Caco-2 (cell line): ENCODE measurements around the gene MYF5. TPM values are rescaled to one million over a fixed set of nuclear protein-coding genes. Genes with fewer than 3 reads are reported as not detected.

Experiments used
- BruUV-seq: library from RNA; stranded (reverse); fragments of 400-500 nt; replicated peaks from 2 replicates; lab custom pipeline; 2021; lab: Mats Ljungman, UMichigan
- CTCF ChIA-PET: fragments of 300-600 bp; sonication (Branson Sonifier 250); formaldehyde crosslinking; loops from one replicate; lab custom pipeline; 2022; ENCODE audit warnings: antibody characterized with exemption; lab: Charles Lee
- POLR2A ChIA-PET: fragments of 300-600 bp; sonication (Branson Sonifier 250); formaldehyde crosslinking; loops from one replicate; lab custom pipeline; 2022; ENCODE audit warnings: antibody characterized with exemption; lab: Charles Lee
- DNase-seq, 2 experiments: peaks; one replicate each; pipeline versions ENCODE4 v3.0.0 to v3.0.0-alpha.2; 2020 to 2022
- H3K27me3 ChIP-seq: replicated peaks from 2 replicates; pipeline ENCODE4 v1.6.0; 2011; ENCODE audit warnings: low read length; ENCODE audit not compliant: control insufficient read depth, insufficient read depth
- H3K36me3 ChIP-seq: 2 replicates; pipeline ENCODE4 v1.5.1; 2011; ENCODE audit warnings: low read length; ENCODE audit not compliant: control insufficient read depth, insufficient read depth
- H3K4me1 ChIP-seq: fragments of 250-450 bp; sonication (Bioruptor Pico); 2 replicates; pipeline ENCODE4 v1.5.1; 2020; ENCODE audit warnings: mild to moderate bottlenecking
- H3K4me3 ChIP-seq: 2 replicates; pipeline ENCODE4 v1.5.1; 2011; ENCODE audit warnings: low read depth, mild to moderate bottlenecking, control low read depth, low read length
- H3K9me3 ChIP-seq: fragments of 250-450 bp; sonication (Bioruptor Pico); 2 replicates; pipeline ENCODE4 v1.5.1; 2020; ENCODE audit warnings: mild to moderate bottlenecking, moderate library complexity
- H3K27ac Mint-ChIP-seq: one replicate; pipeline ENCODE4 v1.8.0; 2022; ENCODE audit warnings: mixed read lengths; ENCODE audit not compliant: unreplicated experiment
- H3K27me3 Mint-ChIP-seq: one replicate; pipeline ENCODE4 v1.8.0; 2022; ENCODE audit warnings: mixed read lengths; ENCODE audit not compliant: insufficient read depth, unreplicated experiment
- H3K36me3 Mint-ChIP-seq: one replicate; pipeline ENCODE4 v1.8.0; 2022; ENCODE audit warnings: mild to moderate bottlenecking, mixed read lengths; ENCODE audit not compliant: insufficient read depth, unreplicated experiment
- H3K4me1 Mint-ChIP-seq: one replicate; pipeline ENCODE4 v1.8.0; 2022; ENCODE audit warnings: low read depth, mixed read lengths; ENCODE audit not compliant: unreplicated experiment
- H3K4me3 Mint-ChIP-seq: one replicate; pipeline ENCODE4 v1.8.0; 2022; ENCODE audit warnings: mild to moderate bottlenecking, moderate library complexity, mixed read lengths; ENCODE audit not compliant: unreplicated experiment
- H3K9me3 Mint-ChIP-seq: one replicate; pipeline ENCODE4 v1.8.0; 2022; ENCODE audit warnings: mixed read lengths; ENCODE audit not compliant: unreplicated experiment
- intact Hi-C: fragments of 100-400 bp; cut with micrococcal nuclease; formaldehyde crosslinking; loops from one replicate; pipeline ENCODE4 v1.10.0; 2022; ENCODE audit not compliant: unreplicated experiment
- total RNA-seq: library from RNA; stranded (reverse); gene quantifications from 2 replicates; pipeline ENCODE4 v1.2.3, GENCODE V29; 2022
- TF ChIP-seq, protein P1 (sequence below), 2 experiments: fragments of 200-600 bp in 1 of 2; IDR thresholded peaks; 1 replicate in 1 of 2; 2 replicates in 1 of 2; pipeline versions ENCODE4 v1.5.1 to v1.8.0; 2011 to 2022; ENCODE audit warnings: antibody characterized with exemption in 1 of 2, control low read depth in 1 of 2, inconsistent platforms in 1 of 2, low read depth in 1 of 2, low read length in 1 of 2, mild to moderate bottlenecking in 1 of 2, moderate library complexity in 1 of 2; ENCODE audit not compliant: insufficient read depth in 1 of 2, severe bottlenecking in 1 of 2, unreplicated experiment in 1 of 2

MYF5 gene
- total RNA-seq, 1 experiment from 2014 or later: not detected

GRCh38 chr12:80749456-80749855 is 32.7 kb downstream of the MYF5 start:
- no peaks in the 10 kb centered on the region for H3K4me1 ChIP-seq
- POLR2A ChIA-PET: no interaction called here
- no peak overlapping the region for H3K27ac Mint-ChIP-seq
- H3K9me3 Mint-ChIP-seq: no peaks in the 10 kb centered on the region
- no peaks in the 10 kb centered on the region for H3K36me3 ChIP-seq
- TF ChIP-seq, protein P1, sequence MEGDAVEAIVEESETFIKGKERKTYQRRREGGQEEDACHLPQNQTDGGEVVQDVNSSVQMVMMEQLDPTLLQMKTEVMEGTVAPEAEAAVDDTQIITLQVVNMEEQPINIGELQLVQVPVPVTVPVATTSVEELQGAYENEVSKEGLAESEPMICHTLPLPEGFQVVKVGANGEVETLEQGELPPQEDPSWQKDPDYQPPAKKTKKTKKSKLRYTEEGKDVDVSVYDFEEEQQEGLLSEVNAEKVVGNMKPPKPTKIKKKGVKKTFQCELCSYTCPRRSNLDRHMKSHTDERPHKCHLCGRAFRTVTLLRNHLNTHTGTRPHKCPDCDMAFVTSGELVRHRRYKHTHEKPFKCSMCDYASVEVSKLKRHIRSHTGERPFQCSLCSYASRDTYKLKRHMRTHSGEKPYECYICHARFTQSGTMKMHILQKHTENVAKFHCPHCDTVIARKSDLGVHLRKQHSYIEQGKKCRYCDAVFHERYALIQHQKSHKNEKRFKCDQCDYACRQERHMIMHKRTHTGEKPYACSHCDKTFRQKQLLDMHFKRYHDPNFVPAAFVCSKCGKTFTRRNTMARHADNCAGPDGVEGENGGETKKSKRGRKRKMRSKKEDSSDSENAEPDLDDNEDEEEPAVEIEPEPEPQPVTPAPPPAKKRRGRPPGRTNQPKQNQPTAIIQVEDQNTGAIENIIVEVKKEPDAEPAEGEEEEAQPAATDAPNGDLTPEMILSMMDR (IDR thresholded peaks at IDR 0.05; ENCODE audit: insufficient read depth in 1 of 2, low read depth in 1 of 2, low read length in 1 of 2, severe bottlenecking in 1 of 2, unreplicated experiment in 1 of 2): no peak
- H3K4me1 Mint-ChIP-seq: no peaks in the 10 kb centered on the region
- H3K36me3 Mint-ChIP-seq: no peaks in the 10 kb centered on the region
- DNase-seq: no peak
- H3K9me3 ChIP-seq: no peaks in the 10 kb centered on the region
- no peak overlapping the region for H3K4me3 Mint-ChIP-seq
- no TSS peak for BruUV-seq
- intact Hi-C loops: no loop called here
- H3K27me3 ChIP-seq: no peaks in the 10 kb centered on the region
- CTCF ChIA-PET: no interaction called here
- H3K27me3 Mint-ChIP-seq: peaks cover 2% of the 10 kb centered on the region
- no peak overlapping the region for H3K4me3 ChIP-seq

DNA sequence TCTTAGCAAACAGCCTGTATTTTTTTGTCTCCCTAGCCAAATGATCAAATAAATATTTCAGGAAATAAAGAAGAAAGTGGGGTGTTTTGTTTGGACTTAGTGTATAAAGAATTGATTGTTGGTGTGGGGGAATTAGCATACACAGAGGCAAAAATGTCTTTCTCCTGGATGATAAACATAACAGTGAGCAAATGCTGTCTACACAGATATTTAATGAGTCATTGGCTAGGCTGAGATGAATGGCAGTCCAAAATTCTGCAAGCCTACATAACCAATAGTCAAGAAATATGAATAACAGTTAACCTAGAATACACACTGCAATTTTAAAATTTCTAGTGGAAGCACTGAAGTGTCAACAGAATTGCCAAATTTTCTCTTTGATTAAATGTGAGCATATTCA is 35.8 kb downstream of the MYF5 start:
- H3K9me3 ChIP-seq: no peaks in the 10 kb centered on the region
- Mint-ChIP-seq H3K36me3 (no peaks in the 10 kb centered on the region), H3K27me3 (peaks cover 2% of the 10 kb centered on the region), H3K9me3 (no peaks in the 10 kb centered on the region), H3K4me1 (no peaks in the 10 kb centered on the region), H3K27ac (no peak overlapping the region), H3K4me3 (no peak overlapping the region)
- no peaks in the 10 kb centered on the region for H3K27me3 ChIP-seq
- H3K4me3 ChIP-seq: no peak overlapping the region
- no peaks in the 10 kb centered on the region for H3K36me3 ChIP-seq
- no peak for DNase-seq
- TF ChIP-seq, protein P1 (IDR thresholded peaks at IDR 0.05; ENCODE audit: insufficient read depth in 1 of 2, low read depth in 1 of 2, low read length in 1 of 2, severe bottlenecking in 1 of 2, unreplicated experiment in 1 of 2): no peak
- no peaks in the 10 kb centered on the region for H3K4me1 ChIP-seq
- POLR2A ChIA-PET: no interaction called here
- intact Hi-C loops: no loop called here
- CTCF ChIA-PET: no interaction called here
- BruUV-seq: no TSS peak

DNA sequence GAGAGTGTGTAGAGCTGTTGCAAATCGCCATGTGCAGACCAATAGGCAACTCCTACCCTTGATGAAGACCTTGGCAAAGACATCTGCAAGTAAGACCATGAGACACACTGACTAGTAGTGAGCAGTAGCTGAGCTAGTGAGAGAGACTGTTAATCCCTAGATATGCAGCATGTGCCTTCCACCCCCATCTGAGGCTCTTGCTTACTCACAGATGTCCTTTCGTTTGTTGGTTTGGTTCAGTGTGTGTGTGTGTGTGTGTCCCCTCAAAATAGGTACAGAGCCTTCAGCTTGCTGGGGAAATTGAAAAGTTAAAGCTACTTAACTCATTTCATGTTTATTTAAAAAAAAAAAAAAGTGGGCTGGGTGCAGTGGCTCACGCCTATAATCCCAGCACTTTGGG is 37.6 kb downstream of the MYF5 start:
- no peak overlapping the region for H3K4me3 ChIP-seq
- Mint-ChIP-seq H3K4me3 (no peak overlapping the region), H3K4me1 (no peaks in the 10 kb centered on the region), H3K27ac (no peak overlapping the region), H3K9me3 (no peaks in the 10 kb centered on the region), H3K27me3 (peaks cover 5% of the 10 kb centered on the region), H3K36me3 (no peaks in the 10 kb centered on the region)
- no peaks in the 10 kb centered on the region; the same call in 1 of the 2 replicates for H3K9me3 ChIP-seq
- ChIA-PET CTCF (interaction anchor here (0.6 kb wide), 1 partner anchor 1446 kb away, joined by 3 read pairs; no protein-coding TSS in a partner anchor), POLR2A (no interaction called here)
- H3K27me3 ChIP-seq: no peaks in the 10 kb centered on the region
- BruUV-seq: no TSS peak
- no peaks in the 10 kb centered on the region for H3K36me3 ChIP-seq
- intact Hi-C loops: no loop called here
- no peaks in the 10 kb centered on the region for H3K4me1 ChIP-seq
- no peak for DNase-seq
- TF ChIP-seq, protein P1 (IDR thresholded peaks at IDR 0.05; ENCODE audit: insufficient read depth in 1 of 2, low read depth in 1 of 2, low read length in 1 of 2, severe bottlenecking in 1 of 2, unreplicated experiment in 1 of 2): no peak
